Thymus (tissue), 11 donors: Measurements from ENCODE around the gene TMEM135. TPM values are rescaled to one million over a fixed set of nuclear protein-coding genes. Genes with fewer than 3 reads are reported as not detected.

ENCODE experiments used
- DNase-seq, 9 donors: peaks; one replicate each; pipeline ENCODE4 v3.0.0-alpha.2; 2013; ENCODE audit warnings: low spot score in 9 of 9, low read depth in 6 of 9, missing footprints in 1 of 9
- H3K27ac ChIP-seq, 2 donors: one replicate each; pipeline ENCODE4 v1.5.1; 2013; ENCODE audit warnings: control low read depth in 1 of 2, low read depth in 1 of 2, low read length in 1 of 2, mild to moderate bottlenecking in 1 of 2, moderate library complexity in 1 of 2
- H3K27me3 ChIP-seq, 2 donors: one replicate each; pipeline ENCODE4 v1.5.1; 2013; ENCODE audit warnings: low read length in 1 of 2; ENCODE audit not compliant: control insufficient read depth in 2 of 2, insufficient read depth in 1 of 2
- H3K36me3 ChIP-seq, 2 donors: one replicate each; pipeline ENCODE4 v1.5.1; 2013; ENCODE audit warnings: low read length in 1 of 2, mild to moderate bottlenecking in 1 of 2, moderate library complexity in 1 of 2; ENCODE audit not compliant: control insufficient read depth in 2 of 2, insufficient read depth in 2 of 2
- H3K4me1 ChIP-seq, 2 donors: one replicate each; pipeline ENCODE4 v1.5.1; 2013; ENCODE audit warnings: low read length in 2 of 2; ENCODE audit not compliant: control insufficient read depth in 2 of 2, insufficient read depth in 2 of 2
- H3K4me3 ChIP-seq, 2 donors: one replicate each; pipeline ENCODE4 v1.5.1; 2013; ENCODE audit warnings: low read length in 2 of 2, control low read depth in 1 of 2, mild to moderate bottlenecking in 1 of 2
- H3K9me3 ChIP-seq, 2 donors: one replicate each; pipeline ENCODE4 v1.5.1; 2013; ENCODE audit warnings: low read length in 1 of 2, mild to moderate bottlenecking in 1 of 2; ENCODE audit not compliant: control insufficient read depth in 2 of 2, insufficient read depth in 1 of 2
- WGBS: extraction: QIAGEN DNeasy Blood & Tissue Kit; methylation state at CpG from one replicate; pipeline ENCODE4 v1.1.7; 2013; 5-methylcytosine and 5-hydroxymethylcytosine counted together
- polyA plus RNA-seq: library from polyadenylated mRNA; stranded (reverse); fragments of 200-250 nt; gene quantifications from one replicate; pipeline ENCODE4 v1.2.3, GENCODE V29; 2013
- total RNA-seq: library from RNA; stranded (reverse); fragments of 120-200 nt; gene quantifications from one replicate; pipeline ENCODE4 v1.2.4, GENCODE V29; 2013
- donor health status: healthy.

TMEM135 gene
- total and polyA plus RNA-seq, 2 donors: 10.8 to 11.1 TPM

DNA sequence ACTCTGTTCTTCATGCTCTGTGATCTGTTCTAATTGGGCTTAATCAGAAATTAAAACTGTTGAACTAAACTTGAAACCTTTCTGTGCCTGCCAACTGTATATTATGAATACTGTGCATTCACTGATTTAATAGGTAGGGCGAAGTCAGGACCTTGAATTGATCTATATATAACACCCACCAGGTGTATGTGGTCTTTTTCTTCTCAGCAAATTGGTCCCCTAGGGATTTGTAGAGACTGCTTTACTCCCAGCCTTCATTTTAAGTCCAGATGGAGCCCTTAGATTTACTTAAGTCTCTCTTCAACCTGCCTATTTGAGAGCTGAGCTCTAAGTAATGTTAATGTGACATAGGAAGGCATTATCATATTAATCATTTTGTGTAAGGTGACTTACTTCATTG, 257.5 kb downstream of the TMEM135 start:
- Histone ChIP-seq H3K9me3 (no peaks in the 10 kb centered on the region), H3K27ac (no peak overlapping the region), H3K36me3 (no peaks in the 10 kb centered on the region), H3K4me3 (no peak overlapping the region), H3K27me3 (no peaks in the 10 kb centered on the region), H3K4me1 (no peaks in the 10 kb centered on the region)
- WGBS: 97% methylated on average over 1 of the region's 1 CpG
- DNase-seq: no peak

DNA sequence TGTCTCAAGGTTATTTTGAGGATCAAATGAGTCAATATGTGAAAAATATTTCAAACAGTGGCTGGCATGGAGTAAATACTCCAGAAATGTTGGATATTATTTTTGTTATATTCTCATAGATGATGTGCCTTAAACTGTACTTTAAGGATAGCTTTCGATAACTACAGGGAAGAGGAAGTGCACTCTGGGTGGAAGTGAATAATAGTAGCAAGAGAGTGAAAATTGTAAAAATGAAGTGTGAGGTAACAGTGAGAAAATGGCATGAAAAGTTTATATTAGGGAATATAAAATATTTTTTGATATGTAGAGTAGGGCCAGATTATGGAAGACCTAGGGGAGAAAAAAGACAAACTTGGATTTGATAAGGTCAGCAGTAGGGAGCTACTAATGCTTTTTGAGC, 258.9 kb downstream of the TMEM135 start:
- H3K9me3 ChIP-seq: no peaks in the 10 kb centered on the region
- H3K36me3 ChIP-seq: no peaks in the 10 kb centered on the region
- DNase-seq: no peak
- H3K4me3 ChIP-seq: no peak overlapping the region
- peaks cover 2 to 10% of the 10 kb centered on the region in 2 donors for H3K4me1 ChIP-seq
- WGBS: 97% methylated on average over 1 of the region's 1 CpG
- no peak overlapping the region for H3K27ac ChIP-seq
- H3K27me3 ChIP-seq: no peaks in the 10 kb centered on the region

DNA sequence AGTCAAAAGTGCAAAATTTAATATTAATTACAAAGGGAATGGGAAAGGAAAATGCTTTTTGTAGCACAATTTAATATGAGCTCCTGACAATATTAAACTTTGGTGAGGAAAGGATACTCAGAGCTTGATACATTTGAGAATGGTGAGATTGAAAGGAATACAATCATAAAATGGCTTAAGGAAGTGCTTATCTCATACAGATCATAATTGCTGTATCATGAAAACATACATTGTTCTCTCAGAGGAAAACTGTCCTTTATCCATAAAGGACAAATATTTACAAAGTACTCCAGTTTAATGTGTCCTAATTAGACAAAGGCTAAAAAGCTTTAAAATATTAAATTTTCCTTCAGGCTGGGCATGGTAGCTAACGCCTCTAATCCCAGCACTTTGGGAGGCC, 260.4 kb downstream of the TMEM135 start:
- H3K27me3 ChIP-seq: no peaks in the 10 kb centered on the region
- WGBS: 97% methylated on average over 1 of the region's 1 CpG
- H3K4me3 ChIP-seq: no peak overlapping the region

DNA sequence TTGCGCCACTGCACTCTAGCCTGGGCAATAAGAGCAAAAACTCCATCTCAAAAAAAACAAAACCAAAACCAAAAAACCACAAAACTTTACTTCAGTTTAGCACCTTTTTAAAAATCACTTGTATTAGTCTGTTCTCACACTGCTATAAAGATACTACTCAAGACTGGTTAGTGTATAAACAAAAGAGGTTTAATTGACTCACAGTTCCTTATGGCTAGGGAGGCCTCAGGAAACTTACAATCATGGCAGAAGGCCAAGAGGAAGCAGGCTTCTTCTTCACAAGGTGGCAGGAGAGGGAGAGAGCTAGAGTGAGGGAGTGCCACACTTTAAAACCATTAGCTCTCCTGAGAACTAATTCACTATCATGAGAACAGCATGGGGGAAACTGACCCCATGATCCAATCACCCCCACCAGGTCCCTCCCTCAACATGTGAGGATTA, 261.3 kb downstream of the TMEM135 start:
- Histone ChIP-seq H3K27me3 (no peaks in the 10 kb centered on the region), H3K4me1 (peaks cover 2 to 10% of the 10 kb centered on the region in 2 donors), H3K9me3 (no peaks in the 10 kb centered on the region), H3K36me3 (no peaks in the 10 kb centered on the region), H3K27ac (no peak overlapping the region), H3K4me3 (no peak overlapping the region)
- WGBS: 98% methylated on average over 1 of the region's 1 CpG
- no peak for DNase-seq

More for the DNA sequence above, 260.4 kb downstream of the TMEM135 start:
- Histone ChIP-seq H3K36me3 (no peaks in the 10 kb centered on the region), H3K27ac (no peak overlapping the region), H3K9me3 (no peaks in the 10 kb centered on the region), H3K4me1 (peaks cover 2 to 10% of the 10 kb centered on the region in 2 donors)
- no peak for DNase-seq

DNA sequence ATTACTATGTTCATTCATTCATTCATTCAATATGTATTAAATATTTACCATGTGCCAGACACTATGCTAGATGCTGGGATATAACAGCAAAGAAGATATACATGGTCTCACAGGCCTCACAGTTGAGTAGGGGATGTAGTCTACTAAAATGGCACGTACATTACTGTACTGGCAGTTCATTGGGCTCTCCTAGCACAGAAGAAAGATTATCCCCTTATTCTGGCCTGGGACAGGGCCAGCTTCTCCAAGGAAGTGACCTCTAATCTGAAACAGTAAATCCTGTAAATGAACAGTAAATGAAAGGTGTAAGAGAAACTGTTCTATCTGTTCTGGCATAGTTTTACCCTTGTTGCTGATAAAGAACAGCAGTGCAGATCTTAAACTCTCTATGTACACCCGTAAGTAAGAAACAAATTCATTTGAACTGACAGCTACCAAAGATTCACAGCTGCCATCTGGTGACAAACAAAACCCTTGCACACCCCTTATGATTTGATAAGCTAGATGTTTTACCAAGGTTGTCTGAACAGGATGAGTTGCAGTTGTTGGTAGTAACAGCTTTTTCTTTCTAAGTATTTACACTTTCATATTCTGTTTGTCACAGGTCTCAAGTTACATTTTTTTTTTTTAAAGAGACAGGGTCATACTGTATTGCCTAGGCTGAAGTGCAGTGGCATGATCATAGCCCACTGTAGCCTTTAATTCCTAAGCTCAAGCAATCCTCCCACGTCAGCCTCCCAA, 263.1 kb downstream of the TMEM135 start:
- DNase-seq: peak in 7 of 9 donors; percentile 32 to 76 (median 44)
- no peaks in the 10 kb centered on the region for H3K27me3 ChIP-seq
- 79% methylated on average over 3 of the region's 3 CpGs for whole genome bisulfite sequencing

DNA sequence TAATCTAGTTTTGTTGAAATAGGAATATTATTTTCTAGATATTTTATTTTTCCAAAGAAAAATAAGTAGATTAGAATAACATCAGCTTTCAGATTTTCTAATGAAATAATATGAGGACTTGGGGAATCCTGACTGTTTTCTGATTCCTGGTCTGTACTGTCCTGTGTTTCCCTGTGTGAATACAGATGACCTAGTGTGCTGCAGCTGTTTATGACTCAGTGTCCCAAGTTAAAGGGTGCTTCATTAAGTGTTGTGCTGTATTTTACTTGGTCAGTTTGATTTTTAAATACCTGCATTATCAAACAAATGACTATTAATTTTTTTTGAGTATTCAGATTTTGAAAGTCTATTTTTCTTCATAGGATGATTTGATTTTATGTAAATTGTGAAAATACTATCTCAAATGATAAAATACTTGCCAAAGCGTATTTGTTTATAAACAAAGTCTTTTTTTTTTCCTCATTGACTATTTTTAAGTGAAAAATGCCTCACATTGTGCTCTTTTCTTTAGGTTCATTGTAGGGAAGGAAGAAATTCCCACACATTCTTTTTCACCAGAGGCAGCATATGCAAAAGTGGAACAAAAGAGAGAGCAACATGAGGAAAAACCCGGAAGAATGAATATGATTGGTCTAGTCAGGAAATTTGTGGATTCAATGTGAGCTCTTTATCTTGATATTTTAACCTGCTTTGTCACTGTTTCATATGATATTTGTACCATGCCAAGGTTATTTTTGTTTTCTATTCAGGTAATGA, 264.2 kb downstream of the TMEM135 start:
- peak overlapping the region in 1 of 2 donors; percentile 85 for H3K27ac ChIP-seq
- no peak for DNase-seq
- H3K36me3 ChIP-seq: no peaks in the 10 kb centered on the region
- H3K27me3 ChIP-seq: no peaks in the 10 kb centered on the region
- no peaks in the 10 kb centered on the region for H3K9me3 ChIP-seq
- H3K4me1 ChIP-seq: peaks cover 11 to 19% of the 10 kb centered on the region in 2 donors
- 50% methylated on average over 2 of the region's 2 CpGs for WGBS
- H3K4me3 ChIP-seq: no peak overlapping the region

More for the DNA sequence above, 263.1 kb downstream of the TMEM135 start:
- Histone ChIP-seq H3K36me3 (no peaks in the 10 kb centered on the region), H3K4me3 (no peak overlapping the region), H3K4me1 (peaks cover 2 to 10% of the 10 kb centered on the region in 2 donors), H3K9me3 (no peaks in the 10 kb centered on the region), H3K27ac (peak overlapping the region in 1 of 2 donors; percentile 85)

DNA sequence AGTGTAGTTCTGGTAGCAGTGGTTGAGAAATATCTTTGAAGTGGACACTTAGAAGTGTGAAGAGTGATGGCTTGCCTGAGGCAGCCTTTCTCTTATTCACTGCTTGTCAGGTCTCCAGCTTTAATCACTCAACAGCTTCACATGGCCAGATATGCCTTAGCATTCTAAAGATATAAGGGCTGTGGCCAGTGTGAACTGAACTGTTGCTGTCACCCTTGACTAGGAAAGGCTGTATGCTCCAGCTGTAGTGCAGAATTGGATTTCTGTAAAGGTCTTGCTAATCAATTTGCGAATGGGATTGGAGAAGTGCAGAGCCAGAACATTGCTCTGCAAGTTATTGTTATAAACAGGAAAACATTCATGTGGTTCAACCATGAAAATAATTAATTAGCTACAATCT, 266.7 kb downstream of the TMEM135 start:
- H3K9me3 ChIP-seq: no peaks in the 10 kb centered on the region
- 93% methylated on average over 1 of the region's 1 CpG for WGBS
- DNase-seq: no peak

DNA sequence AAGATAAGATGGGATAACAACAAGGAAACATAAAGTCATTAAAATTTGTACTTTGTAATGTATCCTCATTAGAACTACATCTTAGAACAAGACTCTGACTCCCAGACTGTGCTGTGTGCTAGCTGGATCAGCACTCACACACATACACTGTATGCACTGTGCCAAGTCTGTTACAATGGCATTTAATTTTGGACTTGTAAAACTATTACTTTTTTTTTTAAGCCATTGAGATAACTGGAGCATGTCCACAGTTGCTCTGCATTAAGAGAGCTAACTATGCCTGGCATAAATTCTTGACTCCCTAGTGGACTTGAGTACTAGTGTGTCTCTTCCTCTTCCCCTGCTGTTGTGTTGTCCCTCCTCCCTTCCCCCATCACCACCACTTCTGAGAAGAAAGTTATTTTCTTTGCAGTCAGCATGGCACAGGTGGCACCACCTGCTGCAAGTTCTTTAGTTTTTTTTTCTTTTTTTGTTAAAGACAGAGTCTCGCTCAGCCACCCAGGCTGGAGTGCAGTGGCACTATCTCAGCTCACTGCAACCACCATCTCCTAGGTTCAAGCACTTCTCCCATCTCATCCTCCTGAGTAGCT, 268.6 kb downstream of the TMEM135 start:
- WGBS: 11% methylated on average over 1 of the region's 1 CpG
- Histone ChIP-seq H3K4me3 (no peak overlapping the region), H3K4me1 (peaks cover 11% of the 10 kb centered on the region in 2 donors), H3K9me3 (no peaks in the 10 kb centered on the region), H3K27ac (peak overlapping the region; percentile 52 to 87), H3K36me3 (no peaks in the 10 kb centered on the region), H3K27me3 (no peaks in the 10 kb centered on the region)
- peak; percentile 49 to 89 (median 71) for DNase-seq

More for the DNA sequence above, 266.7 kb downstream of the TMEM135 start:
- Histone ChIP-seq H3K27me3 (no peaks in the 10 kb centered on the region), H3K27ac (no peak overlapping the region), H3K4me1 (peaks cover 14 to 21% of the 10 kb centered on the region in 2 donors), H3K36me3 (no peaks in the 10 kb centered on the region), H3K4me3 (no peak overlapping the region)

DNA sequence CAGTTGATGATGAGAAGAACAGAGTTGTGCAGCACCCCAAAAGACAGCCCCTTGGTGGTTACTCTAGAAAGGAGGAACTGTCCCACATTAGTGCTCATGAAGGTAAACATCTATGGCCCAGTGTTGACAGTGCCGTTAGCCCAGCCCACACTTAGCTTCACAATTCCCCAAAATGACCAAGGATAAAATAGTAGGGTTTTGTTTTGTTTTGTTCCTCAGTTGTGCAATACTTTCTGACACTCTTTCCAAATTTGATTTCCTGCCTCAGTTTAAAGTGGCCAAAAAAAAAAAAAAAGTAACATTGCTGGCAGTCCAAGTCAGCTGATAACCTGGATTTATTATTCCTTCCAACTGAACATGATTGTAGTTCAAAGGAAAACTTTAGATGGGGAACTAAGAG, 269.4 kb downstream of the TMEM135 start:
- no peak for DNase-seq
- WGBS: 97% methylated on average over 1 of the region's 1 CpG
- Histone ChIP-seq H3K4me3 (no peak overlapping the region), H3K27me3 (no peaks in the 10 kb centered on the region), H3K27ac (peak overlapping the region; percentile 60 to 87), H3K9me3 (no peaks in the 10 kb centered on the region), H3K36me3 (no peaks in the 10 kb centered on the region), H3K4me1 (peaks cover 11% of the 10 kb centered on the region in 2 donors)
